Stomach (tissue), 9 donors: ENCODE results near the gene KIAA1671. TPM values are rescaled to one million over a fixed set of nuclear protein-coding genes. Genes with fewer than 3 reads are reported as not detected.

Experiments used
- DNase-seq, 2 donors: peaks; one replicate each; pipeline versions ENCODE4 v3.0.0 to v3.0.0-alpha.2; 2013 to 2019
- H3K27ac ChIP-seq, 5 donors: fragments of 200-600 bp in 4 of 5; sonication (generic) in 4 of 5; one replicate each; pipeline ENCODE4 v1.5.1; 2013 to 2019; ENCODE audit warnings: mild to moderate bottlenecking in 1 of 5, moderate library complexity in 1 of 5
- H3K27me3 ChIP-seq, 3 donors: fragments of 200-600 bp; sonication (generic); one replicate each; pipeline ENCODE4 v1.5.1; 2017 to 2019; ENCODE audit warnings: mixed run types in 1 of 3
- H3K36me3 ChIP-seq, 4 donors: fragments of 200-600 bp; sonication (generic); 1 replicate in 3 of 4; 2 replicates in 1 of 4; pipeline ENCODE4 v1.5.1; 2016 to 2019
- H3K4me1 ChIP-seq, 4 donors: fragments of 200-600 bp; sonication (generic); one replicate each; pipeline ENCODE4 v1.5.1; 2016 to 2019
- H3K4me3 ChIP-seq, 4 donors: fragments of 200-600 bp; sonication (generic) in 3 of 4; one replicate each; pipeline ENCODE4 v1.5.1; 2016 to 2019; ENCODE audit warnings: mild to moderate bottlenecking in 1 of 4
- H3K9me3 ChIP-seq, 4 donors: fragments of 200-600 bp; sonication (generic); one replicate each; pipeline ENCODE4 v1.5.1; 2016 to 2019
- EP300 ChIP-seq: sonication (generic); formaldehyde crosslinking; IDR thresholded peaks from one replicate; pipeline ENCODE4 v1.6.1; 2017; ENCODE audit warnings: antibody characterized with exemption
- POLR2A ChIP-seq, 4 donors: fragments of 450-650 bp; IDR thresholded peaks; one replicate each; pipeline ENCODE4 v1.6.1; 2016; ENCODE audit warnings: antibody characterized with exemption in 4 of 4, control low read depth in 2 of 4, mild to moderate bottlenecking in 1 of 4, moderate library complexity in 1 of 4
- POLR2AphosphoS5 ChIP-seq, 3 donors: sonication (generic); formaldehyde crosslinking; IDR thresholded peaks; one replicate each; pipeline ENCODE4 v1.6.1; 2016; ENCODE audit warnings: antibody characterized with exemption in 3 of 3
- WGBS, 5 donors: extraction: QIAGEN DNeasy Blood & Tissue Kit in 3 of 5; methylation state at CpG; one replicate each; pipeline versions ENCODE4 v1.1.5 to v1.1.7; 2013 to 2018; 5-methylcytosine and 5-hydroxymethylcytosine counted together
- intact Hi-C: fragments of 100-400 bp; cut with DNase I; formaldehyde crosslinking; loops from one replicate; pipeline ENCODE4 v1.15.1; 2023; ENCODE audit warnings: low total_unique reads
- polyA plus RNA-seq, 3 donors: library from polyadenylated mRNA; stranded (reverse); fragments of 200-250 nt; gene quantifications; one replicate each; pipeline ENCODE4 v1.2.3, GENCODE V29; 2013
- total RNA-seq, 5 donors: library from RNA; depleted of rRNA; stranded (reverse); fragments of >200 nt; gene quantifications; one replicate each; pipeline versions ENCODE4 v1.1.0 to v1.2.3, GENCODE V29; 2014 to 2016
- TF ChIP-seq, protein P1 (sequence below), 7 experiments: fragments of 450-650 bp in 4 of 7; fragments of 200-600 bp in 3 of 7; sonication (generic) in 3 of 7; IDR thresholded peaks; one replicate each; pipeline ENCODE4 v1.5.1; 2016 to 2019; ENCODE audit warnings: antibody characterized with exemption in 7 of 7, control low read depth in 2 of 7, mild to moderate bottlenecking in 1 of 7
- donor health status: healthy with polysubstance abuse.
- donor health status: Bipolar disorder and iron deficiency.
- donor health status: healthy.

Gene KIAA1671
- total and polyA plus RNA-seq, 8 donors, result 5.7 to 80.5 (median 32.5) TPM

DNA sequence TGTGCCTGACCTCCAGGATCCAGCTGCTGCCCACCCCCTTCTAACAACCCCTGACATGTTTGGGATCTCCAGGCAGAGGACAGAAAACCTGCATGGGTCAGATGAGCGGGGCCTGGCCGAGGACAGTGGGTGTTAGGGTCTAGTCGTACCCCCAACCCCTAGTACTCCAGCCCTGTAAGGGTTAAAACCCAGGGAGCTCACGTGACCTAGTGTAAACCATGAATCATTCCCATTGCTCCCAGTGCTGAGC is 158.0 kb downstream of the KIAA1671 start:
- peaks cover 52 to 62% (median 56%) of the 10 kb centered on the region in 4 donors for H3K4me1 ChIP-seq
- TF ChIP-seq EP300 (no peak), POLR2A (IDR thresholded peaks at IDR 0.05) (no peak), POLR2AphosphoS5 (IDR thresholded peaks at IDR 0.05) (no peak)
- TF ChIP-seq, protein P1, sequence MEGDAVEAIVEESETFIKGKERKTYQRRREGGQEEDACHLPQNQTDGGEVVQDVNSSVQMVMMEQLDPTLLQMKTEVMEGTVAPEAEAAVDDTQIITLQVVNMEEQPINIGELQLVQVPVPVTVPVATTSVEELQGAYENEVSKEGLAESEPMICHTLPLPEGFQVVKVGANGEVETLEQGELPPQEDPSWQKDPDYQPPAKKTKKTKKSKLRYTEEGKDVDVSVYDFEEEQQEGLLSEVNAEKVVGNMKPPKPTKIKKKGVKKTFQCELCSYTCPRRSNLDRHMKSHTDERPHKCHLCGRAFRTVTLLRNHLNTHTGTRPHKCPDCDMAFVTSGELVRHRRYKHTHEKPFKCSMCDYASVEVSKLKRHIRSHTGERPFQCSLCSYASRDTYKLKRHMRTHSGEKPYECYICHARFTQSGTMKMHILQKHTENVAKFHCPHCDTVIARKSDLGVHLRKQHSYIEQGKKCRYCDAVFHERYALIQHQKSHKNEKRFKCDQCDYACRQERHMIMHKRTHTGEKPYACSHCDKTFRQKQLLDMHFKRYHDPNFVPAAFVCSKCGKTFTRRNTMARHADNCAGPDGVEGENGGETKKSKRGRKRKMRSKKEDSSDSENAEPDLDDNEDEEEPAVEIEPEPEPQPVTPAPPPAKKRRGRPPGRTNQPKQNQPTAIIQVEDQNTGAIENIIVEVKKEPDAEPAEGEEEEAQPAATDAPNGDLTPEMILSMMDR (IDR thresholded peaks at IDR 0.05), result no peak
- peak overlapping the region; percentile 56 to 63 (median 60) for H3K4me3 ChIP-seq
- H3K27me3 ChIP-seq, result peaks cover 0 to 21% (median 4%) of the 10 kb centered on the region in 3 donors
- intact Hi-C loops, result no loop called here
- H3K9me3 ChIP-seq, result peaks cover 0 to 5% (median 0%) of the 10 kb centered on the region in 4 donors
- DNase-seq, result no peak
- peak overlapping the region; percentile 86 to 95 (median 93) for H3K27ac ChIP-seq
- peaks cover 0 to 7% (median 0%) of the 10 kb centered on the region in 4 donors for H3K36me3 ChIP-seq
- WGBS, 5 donors, result 19 to 29% (median 25%) methylated on average over 4 of the region's 4 CpGs

DNA sequence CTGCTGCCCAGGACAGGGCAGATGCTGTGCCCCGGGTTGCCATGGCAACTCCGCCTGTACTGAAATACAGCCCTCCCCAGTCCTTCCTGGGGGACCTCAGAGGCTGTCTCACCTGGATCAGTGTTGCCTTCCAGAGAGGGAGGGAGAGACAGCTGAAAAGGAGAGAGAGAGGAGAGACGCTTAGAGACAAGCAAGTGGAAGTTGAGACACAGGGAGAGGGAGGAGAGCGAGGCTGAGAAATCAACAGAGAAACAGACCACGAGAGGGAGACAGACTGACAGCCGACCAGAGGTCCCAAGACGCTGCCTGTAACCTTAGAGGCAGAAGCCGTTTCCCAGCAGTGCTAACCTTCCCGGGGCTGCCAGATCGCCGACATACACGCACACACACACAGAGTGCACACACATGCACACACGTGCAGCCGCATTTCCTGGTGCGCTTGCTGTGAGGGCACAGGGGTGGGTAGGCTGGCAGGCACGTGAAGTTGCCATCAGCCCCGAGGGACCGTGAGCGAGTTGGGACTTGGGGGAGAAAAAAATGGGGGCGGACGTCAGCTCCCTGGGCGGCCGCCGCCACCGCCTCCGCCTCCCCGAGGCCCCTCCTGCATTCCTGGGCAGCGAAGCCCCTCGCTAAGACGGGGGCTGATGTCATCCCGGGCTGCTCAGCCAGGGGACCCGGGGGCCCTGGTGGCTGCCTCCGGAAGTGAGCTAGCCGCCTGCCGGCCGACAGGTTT is 158.5 kb downstream of the KIAA1671 start:
- peak overlapping the region; percentile 86 to 95 (median 93) for H3K27ac ChIP-seq
- intact Hi-C loops, result no loop called here
- 0 to 1% (median 1%) methylated on average over 27 to 36 of the region's 36 CpGs for WGBS, 5 donors
- peaks cover 0 to 21% (median 4%) of the 10 kb centered on the region in 3 donors for H3K27me3 ChIP-seq
- H3K36me3 ChIP-seq, result peaks cover 0 to 7% (median 0%) of the 10 kb centered on the region in 4 donors
- H3K9me3 ChIP-seq, result peaks cover 0 to 5% (median 0%) of the 10 kb centered on the region in 4 donors
- peak; percentile 76 to 93 for DNase-seq
- H3K4me3 ChIP-seq, result peak overlapping the region; percentile 56 to 63 (median 60)
- TF ChIP-seq, protein P1 (IDR thresholded peaks at IDR 0.05), result peak in 5 of 7 experiments; percentile 9 to 66 (median 32)
- TF ChIP-seq POLR2A (IDR thresholded peaks at IDR 0.05) (no peak), POLR2AphosphoS5 (IDR thresholded peaks at IDR 0.05) (peak; percentile 28 to 52 (median 51)), EP300 (no peak)
- peaks cover 52 to 63% (median 57%) of the 10 kb centered on the region in 4 donors for H3K4me1 ChIP-seq

DNA sequence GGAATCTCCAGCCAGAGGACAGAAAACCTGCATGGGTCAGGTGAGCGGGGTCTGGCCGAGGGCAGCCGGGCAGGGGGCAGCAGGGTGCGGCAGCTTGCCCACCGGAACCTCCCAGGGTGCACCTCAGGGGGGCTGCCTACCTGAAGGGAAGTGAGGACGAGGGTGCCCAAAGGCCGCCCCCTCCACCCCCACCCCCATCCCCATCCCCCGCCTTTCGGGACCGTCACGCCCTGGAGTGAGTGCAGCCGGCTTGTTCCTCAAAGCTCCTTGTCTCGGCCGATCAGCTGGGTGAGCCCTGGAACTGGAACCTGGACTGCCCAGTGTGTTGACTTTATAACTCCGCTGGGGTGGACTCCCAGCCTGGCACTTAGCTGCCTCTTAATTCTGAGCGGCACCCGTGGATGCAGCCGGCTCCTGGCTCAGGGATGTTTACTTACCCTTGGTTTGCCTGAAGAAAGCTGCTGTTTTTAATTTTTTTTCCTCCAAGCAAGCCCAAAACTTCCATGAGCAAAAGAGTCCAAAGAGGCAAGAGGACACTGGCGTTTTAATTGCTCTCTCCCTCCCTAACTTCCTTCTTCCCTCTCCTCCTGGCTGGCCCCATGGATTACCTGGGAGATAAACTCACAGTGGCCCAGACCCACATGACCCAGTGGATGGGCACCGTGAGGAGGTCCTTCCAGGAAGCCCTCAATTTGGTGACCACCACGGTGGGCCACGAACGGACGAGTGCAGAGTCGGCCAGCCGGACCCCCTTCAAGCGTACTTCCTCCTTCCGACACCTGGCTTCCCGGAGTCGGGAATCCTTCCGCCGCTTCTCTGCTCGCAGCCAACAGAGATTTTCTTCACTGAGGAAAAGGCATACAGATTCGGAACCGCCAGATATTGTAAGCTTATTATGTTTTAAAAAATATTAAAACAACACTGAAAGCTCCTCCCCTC is 159.3 kb downstream of the KIAA1671 start:
- peaks cover 0 to 7% (median 0%) of the 10 kb centered on the region in 4 donors for H3K36me3 ChIP-seq
- peak overlapping the region; percentile 86 to 95 (median 93) for H3K27ac ChIP-seq
- H3K9me3 ChIP-seq, result peaks cover 0 to 5% (median 0%) of the 10 kb centered on the region in 4 donors
- WGBS, 5 donors, result 10 to 26% (median 19%) methylated on average over 20 to 35 of the region's 35 CpGs
- DNase-seq, result peak; percentile 85 to 87
- peaks cover 52 to 63% (median 57%) of the 10 kb centered on the region in 4 donors for H3K4me1 ChIP-seq
- intact Hi-C loops, result no loop called here
- H3K4me3 ChIP-seq, result peak overlapping the region; percentile 56 to 63 (median 60)
- peaks cover 0 to 21% (median 4%) of the 10 kb centered on the region in 3 donors for H3K27me3 ChIP-seq
- TF ChIP-seq, protein P1 (IDR thresholded peaks at IDR 0.05), result peak in 1 of 7 experiments; percentile 4
- TF ChIP-seq EP300 (no peak), POLR2AphosphoS5 (IDR thresholded peaks at IDR 0.05) (peak; percentile 12 to 74 (median 50)), POLR2A (IDR thresholded peaks at IDR 0.05) (peak in 1 of 4 donors; percentile 9)
